GM19240 (cell line): ENCODE data around the gene ETS1.
"Not testable (repeated sequence)": the region's sequence is repeated elsewhere in the genome, so short reads cannot be mapped to it uniquely, and the experiment has no call there.

Experiments used
- DNase-seq: peaks from one replicate; pipeline ENCODE4 v3.0.0; 2011; ENCODE audit warnings: low spot score; ENCODE audit not compliant: insufficient read length

ETS1 gene

DNA sequence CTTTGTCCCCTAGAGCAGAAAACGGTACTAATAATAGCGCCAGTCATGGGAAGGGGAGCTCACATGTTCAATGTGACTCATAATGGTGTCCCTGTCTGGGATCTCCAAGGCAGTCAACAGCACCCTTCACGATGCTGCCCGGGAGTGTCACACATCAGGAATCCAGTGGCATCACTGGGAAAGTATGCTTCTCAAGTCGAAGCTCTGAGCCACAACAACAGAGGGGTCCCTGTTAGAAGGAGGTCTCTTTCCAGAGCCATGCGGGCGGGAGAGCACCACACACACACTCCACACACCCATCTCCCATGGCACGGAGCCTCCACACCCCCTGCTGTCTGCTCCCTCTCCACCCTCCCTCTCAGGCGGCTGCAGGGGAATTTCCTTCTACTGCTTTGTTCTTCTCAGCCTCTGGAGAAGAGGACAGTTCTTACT, 119.7 kb downstream of the ETS1 start:
- no peak for DNase-seq

DNA sequence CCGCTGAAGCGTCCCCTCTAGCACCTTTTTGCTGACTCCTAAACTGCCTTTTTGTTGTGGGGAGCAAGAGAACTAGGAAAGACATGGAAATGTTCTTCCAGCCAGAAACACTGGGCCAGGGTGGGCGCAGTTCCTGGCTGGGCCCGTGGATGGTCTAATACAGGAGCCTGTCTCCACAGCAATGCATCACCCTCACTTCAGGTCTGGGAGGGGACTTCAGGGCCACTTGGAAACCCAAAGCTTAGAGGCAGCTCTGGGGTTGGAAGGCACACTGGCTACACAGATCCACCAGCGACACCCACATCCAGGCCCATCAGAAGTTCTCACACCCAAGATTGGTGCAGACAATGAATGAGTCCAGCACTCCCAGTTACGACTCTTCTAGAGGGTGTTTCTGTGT, 120.3 kb downstream of the ETS1 start:
- DNase-seq: no peak

DNA sequence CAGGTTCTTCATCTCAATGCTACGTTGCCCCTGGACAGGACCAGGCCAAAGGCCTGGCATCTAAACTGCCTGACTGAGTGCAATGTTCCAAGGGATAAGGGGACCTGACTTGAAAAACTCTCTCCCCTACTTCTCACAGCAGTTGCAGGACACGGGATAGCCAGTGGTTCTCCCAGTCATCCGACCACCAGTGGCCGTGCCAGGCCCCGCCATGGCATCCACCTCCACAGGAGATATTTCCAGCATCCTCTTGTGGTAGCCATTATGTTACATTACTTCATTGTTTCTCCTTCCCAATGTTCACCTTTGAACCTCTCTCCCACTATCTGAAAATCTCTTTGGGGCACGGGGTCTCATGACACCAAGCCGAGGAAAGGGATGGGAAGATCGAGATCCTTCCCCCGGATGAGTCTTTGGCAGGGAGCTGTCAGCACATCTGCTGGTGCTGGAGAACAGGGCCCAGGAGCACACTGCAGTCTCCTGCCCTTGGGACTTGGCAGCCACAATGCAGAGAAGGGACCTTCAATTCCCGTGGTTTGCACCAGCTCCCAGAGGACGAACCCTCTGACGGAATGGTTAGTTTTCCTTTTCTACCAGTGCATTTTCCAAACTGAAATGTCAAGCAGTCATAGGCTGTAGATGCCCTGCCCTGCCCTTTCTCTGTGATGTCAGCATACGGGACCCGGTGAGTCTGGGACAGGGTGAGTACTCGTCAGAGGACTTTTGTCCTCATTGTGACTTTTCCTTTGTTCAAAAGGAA, 121.2 kb downstream of the ETS1 start:
- no peak for DNase-seq

DNA sequence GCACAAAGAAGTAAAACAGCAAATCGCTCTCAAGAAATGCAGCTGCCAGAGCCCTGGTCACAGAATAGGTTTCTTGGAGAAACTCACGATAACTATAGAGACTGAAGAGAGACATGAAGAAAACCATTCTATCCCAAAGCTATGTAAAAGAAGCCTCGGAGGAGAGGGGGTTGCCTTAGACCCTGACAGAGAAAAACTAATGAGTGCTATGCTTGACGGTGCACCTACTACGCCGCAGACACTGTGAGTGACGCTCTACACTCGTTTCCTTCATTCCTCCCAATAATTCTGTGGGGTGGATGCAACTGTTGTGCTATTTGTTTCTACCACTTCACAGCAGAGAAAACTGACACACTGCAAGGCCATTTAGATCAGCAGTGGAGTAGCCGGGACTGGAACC, 121.8 kb downstream of the ETS1 start:
- DNase-seq: no peak

DNA sequence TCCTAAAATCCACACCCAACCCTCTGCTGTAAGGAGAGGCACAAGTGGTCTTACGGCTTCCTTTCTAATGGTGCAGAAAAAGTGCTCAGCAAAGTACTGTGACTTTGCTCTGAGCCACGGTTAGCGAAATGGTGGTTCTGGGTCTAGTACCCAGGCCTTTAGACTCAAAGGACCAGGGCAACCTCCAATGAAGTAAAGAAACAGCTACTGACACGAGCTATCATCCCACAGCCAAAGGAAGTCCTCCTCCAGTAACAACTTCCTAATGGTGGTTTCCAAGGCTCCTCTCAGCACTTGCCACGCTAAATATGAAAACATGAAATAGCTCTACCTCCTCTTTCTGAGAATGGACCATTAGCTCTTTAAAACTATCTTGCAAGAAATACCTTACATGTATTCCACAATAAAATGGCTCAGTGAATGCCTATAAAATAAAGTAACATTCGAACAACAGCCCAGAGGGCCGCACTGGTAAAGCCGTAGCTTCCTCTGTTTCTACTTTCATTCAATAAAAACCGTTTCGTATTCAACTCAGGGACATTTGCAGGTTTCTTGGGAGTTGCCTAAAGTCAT, 122.4 kb downstream of the ETS1 start:
- DNase-seq: no peak

DNA sequence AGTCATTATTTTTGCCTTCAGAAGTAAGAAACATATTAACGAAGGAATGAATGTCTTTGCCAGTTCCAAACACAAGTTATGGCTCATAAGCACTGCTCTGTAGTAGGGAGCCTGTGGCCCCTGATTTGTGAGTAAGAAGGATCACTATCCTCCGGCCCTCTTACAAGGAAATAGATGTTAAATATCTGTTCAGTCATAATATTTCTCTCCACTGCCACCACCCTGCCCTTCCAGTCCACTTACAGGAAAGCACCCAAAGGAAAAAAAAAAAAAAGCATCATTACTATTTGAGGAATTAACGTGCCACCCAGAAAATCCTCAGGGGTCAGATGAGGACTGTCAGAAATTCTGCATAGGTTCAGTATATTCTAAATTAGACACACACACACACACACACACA, 123.4 kb downstream of the ETS1 start:
- DNase-seq: no peak

DNA sequence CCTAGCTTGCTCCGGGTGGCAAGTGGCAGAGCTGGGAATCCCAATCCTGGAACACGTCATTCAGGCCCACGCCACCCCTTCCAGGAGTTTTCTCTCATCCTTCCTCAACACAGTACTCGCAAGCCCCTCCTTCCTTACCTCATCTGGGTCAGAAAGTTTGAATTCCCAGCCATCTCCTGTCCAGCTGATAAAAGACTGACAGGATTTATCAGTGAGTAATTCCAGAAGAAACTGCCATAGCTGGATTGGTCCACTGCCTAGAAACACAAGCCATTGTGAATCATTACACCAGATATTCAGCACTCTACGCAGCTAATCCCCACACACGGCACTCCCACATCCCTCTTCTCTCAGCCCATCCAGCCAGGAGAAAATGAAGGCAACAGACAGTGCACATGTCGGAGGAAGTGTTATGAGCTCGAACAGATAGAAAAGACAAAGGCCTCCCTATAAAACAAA, 124.0 kb downstream of the ETS1 start:
- no peak for DNase-seq

DNA sequence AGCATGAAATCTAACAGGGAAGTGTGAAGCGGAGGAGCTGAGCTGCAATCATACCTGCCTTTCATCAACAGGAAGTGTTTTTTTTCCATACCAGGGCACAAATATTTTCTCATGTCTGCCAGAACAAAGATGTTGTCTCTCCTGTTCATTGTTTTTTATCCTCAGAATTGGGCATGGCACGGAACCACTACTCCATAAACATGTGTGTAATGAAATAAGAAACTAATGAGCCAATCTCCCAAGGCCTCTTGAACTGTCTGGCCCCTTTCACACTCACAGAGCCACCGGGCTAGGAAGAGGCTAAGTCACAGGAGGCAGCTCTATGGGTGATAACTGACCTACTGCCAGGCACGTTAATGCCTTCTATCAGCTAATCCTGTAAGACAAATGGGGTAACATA, 124.4 kb downstream of the ETS1 start:
- DNase-seq: no peak

DNA sequence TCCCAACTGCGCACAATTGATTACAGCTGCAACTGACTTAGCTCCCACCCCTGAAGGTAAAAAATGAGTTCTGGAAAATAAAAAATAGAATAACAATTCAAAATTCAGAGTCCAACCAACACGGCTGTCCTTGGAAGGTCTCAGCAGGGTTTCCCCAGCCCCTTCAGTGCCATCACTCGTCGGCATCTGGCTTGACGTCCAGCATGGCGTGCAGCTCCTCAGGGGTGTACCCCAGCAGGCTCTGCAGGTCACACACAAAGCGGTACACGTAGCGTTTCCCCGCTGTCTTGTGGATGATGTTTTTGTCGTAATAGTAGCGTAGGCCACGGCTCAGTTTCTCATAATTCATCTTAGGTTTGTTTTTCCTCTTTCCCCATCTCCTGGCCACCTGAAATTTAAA, 125.2 kb downstream of the ETS1 start:
- DNase-seq: no peak

DNA sequence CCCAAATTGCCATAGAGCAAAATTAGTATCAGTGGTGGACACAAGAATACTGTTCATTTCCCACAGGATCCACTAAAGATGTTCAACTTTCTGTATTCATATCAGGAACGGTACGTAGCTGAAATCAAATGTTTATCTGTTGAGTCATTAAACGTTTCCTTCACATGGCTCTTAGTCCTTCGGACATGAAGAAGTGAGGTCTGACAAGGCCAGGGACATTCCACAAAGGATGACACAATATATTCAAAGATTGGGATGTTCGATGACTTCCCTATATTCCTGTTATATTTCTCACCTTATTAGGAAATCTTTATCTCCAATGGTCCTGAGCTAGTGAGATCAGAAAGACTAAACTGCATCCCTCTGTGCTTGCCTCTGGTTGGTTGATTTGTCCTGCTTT, 129.0 kb downstream of the ETS1 start:
- DNase-seq: no peak

DNA sequence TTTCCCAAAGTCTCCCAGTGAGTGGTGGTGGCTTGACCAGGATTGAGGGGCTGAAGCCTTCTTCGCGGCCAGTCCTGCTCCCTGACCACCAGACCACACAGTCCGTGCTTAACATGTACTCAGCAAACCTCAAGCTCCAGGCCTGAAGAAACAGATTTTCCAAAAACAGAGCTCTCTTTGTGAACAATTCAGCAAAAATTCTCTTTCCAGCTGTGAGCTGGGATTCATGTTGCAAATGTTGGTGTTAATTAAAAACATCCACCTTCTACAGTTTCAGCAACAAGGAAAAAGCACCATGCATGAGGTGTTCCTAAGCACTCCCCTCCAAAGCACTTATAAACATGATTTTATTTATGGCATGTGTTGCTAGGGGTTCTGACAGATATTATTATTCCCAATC, 129.5 kb downstream of the ETS1 start:
- no peak for DNase-seq

DNA sequence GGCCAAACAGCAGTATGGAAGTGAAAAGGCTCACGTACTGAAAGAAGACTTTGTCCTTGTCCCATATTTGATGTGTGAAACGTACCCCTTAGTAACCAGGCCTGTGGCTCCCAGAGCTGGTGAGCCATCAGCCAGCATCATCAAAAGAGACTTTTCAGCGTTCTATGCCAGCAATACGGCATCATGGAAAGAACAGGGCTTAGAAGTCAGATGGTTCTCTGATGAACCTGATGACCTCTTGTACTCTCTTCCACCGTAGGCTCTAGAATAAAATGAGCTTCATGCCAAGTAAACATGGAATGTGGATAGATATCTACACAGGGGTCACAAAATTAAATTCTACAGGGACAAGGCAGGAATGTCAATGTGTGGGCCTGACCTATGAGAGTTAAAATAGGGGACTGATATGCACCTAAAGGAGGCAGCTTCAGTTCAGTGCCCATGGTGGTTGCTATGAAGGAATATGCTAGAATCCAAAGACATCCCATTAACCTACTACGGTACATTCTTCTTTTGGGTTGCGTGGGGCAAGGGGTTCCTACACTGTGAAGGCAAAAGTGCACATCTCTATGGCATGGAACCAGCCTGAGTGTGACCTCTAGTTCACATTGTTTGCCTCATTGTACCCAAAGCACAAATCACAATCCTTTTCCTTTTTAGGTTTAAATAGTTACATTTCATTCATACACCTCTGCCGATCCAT, 130.6 kb downstream of the ETS1 start:
- DNase-seq: no peak

DNA sequence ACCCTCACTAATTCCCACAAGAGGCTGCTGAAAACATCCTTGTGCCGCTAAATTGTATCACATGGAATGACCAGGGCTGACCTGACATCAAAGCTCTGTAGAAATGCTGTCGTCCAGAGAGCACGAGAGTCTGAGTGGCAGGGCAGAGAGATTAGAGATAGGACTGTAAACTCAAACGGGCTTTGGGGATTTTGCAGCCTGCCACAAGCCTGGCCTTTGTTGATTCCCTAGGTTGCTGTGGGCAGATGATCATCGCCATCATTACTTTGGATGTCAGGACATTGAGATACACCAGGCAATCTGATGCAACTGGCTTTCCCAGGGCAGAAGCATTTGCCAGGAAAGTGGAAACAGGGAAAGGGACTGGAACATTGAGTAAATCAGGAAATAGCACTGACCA, 131.6 kb downstream of the ETS1 start:
- DNase-seq: no peak

DNA sequence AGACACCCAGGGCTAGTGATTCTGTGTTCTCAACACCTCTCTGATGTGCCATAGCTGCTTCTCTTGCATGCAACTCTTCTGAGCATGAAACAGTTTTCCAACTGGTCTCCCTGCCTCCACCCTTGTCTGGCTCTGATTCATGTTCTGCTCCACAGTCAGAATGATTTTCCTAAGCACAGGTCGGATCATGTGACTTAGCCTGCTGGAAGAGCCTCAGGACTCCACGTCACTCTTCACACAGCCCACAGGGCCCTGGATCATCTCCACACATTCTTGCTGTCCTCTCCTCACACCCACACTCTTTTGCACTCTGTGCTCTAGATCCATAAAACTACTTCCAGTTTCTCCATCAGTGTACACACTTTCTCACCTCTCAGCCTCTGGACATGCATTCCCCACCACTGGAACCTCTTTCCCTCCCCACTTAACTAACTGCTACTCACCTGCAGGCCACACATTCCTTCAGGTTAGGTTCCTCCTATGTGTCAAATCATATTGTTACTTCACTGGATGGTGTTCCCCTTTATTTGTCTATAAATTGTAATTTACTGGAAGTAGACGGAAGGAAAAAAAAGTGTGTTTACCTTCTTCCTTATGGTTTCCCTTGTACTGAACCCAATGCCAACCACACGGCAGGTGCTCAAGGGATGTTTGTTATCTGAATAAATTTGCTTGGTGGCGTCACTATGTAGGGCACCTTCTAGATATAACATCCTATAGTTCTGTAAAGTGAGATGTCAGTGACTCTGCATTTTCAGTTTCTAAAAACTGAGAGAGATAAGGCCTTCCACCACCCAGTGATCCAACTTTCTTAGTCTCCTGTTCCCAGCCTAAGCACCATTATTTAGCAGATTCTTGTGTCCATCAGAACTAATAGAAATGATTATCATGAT, 133.7 kb downstream of the ETS1 start:
- DNase-seq: no peak

DNA sequence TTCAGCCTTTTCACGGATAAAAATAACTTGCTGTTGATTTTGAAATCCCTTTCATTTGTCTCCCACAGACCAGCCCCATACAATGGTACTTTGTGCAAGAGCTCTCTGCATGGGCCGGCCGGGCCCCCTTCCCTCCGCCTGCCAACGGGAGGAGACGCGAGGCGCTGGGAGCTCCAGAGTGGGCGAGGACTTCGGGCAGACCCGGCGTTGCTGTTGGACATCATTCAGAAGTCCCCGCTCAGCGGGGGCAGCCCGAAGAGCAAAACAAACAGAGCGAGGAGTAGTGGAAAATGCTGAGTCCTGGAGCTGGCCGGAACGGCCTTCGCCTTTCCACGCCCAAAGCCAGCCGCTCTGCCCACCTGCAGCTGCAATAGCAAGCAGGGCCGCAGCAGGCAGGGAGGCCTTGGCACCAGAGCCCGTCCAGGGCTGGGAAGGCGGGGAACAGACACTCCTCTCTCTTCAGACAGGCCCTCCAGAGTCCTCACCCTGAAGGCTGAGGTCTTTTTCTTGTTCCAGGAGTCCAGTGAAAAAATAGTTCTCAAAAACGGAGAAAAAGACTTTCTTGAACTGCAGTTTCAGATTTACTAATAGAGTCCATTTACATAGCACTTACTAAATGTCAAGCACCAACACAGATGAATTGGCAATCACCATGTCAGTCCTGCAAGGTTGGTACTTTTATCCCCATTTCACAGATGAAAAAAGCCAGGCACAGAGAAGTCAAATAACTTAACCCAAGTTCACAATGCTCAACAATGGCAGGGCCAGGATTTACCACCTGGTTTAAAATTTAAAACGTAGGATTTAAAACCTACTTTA, 135.5 kb downstream of the ETS1 start:
- no peak for DNase-seq

DNA sequence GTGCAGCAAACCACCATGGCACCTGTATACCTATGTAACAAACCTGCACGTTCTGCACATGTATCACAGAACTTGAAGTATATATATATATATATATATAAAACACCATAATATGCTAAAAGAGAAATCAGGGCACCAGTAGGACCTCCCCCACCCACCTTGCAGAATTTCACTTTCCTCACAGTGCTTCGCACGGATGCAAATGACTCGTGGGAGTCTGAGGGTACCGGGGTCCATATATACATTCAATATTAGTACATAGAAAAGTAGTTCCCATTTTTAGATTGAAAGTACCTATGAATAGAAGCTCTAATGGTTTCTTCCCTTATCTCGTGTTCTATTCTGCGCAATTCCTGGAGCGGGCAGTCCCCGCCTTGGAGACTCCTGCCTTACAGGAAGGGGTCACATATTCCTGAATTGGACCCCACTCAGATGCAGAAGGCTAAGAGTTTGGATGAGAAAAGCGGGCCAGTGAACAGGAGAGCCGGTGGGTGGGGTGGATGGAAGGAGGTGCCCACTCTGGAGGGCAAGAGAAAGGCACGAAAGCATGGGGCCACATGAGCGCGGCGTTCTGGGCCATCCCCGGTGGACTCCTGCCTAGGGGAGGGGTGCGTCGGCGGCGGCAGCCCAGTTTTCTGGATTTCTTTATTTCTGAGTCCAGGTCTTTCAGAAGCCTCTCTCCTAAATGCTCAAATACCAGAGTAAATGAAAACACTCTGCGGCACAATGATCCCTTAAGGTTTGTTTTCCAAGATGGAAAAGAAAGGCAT, 136.3 kb downstream of the ETS1 start:
- no peak for DNase-seq

DNA sequence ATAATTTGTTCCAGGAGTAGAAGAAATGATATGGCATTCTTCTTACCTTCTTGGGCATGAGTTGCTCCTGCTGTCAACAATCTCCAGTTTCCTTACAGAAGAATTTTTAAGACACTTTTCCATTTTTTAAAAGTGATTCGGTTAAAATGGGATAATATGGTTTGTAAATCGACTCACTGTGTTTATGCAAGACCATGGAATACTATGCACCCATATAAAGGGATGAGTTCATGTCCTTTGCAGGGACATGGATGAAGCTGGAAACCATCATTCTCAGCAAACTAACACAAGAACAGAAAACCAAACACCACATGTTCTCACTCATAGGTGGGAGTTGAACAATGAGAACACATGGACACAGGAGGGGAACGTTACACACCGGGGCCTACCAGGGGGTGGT, 136.9 kb downstream of the ETS1 start:
- DNase-seq: not testable (repeated sequence)

DNA sequence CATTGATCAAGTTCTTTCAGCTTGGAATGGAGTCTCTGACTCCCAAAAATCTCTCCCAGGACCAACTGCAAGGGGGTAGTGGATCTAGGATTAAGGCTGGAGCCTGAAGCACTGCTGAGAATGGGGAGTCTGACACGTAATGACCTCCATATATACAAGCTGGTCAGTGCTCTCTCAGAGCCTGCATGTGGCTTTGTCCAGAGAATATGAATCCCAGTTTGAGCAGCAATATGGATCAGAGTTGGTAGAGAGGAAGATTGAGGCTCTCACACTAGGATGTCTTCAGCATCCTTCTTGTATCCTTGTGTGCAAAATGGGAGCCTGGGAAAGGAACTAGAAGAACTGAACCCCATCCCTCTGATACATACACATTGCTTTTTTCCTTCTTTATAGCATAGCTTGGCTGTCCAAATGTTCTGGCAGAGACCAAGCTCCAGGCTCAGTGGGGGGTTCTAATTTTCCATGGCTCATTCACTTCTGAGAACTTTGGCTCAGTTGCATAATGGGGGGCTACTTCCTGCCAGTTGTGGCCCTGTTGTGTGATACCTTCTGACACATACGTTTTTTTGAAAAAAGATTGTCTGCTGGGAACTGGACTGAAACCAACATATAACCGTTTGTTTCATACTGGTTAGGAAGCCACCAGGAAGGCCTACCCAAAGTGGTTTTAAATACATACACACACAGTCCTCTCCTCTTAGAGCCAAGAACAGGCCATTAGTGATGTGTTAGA, 138.2 kb downstream of the ETS1 start:
- no peak for DNase-seq

DNA sequence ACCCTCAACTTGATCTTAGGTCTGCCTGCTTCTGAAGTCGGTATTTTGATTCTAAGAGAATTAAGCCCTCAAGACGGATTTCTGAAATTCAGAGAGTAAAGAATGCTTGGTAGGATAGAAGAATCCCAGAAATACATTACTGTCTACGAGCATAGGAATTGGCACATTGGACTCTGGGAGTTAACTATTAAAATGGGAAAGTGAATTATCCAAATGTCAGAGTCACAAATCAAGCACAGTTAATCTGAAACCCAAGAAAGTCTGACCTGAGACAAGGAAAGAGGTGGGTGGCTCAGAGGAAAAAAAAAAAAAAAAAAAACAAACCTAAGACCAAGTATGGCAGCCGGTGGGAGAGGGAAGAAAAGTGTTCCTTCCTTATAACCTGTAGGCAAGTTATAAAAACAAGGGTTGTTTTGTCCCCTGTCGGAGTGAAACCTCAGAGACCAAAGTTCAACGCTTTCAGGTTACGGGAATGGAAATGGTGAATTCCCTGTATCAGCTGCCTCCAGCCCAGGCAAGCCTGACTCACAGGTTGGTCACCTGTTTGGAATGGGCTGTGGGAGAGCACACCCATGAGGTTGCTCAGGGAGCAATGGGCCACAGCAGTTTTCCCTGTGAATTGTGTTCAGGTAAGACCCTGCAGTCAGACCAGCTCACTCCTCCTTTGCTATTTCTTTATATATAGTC, 139.0 kb downstream of the ETS1 start:
- no peak for DNase-seq
